Keratinocyte (primary cell): ENCODE data around the gene SELPLG. TPM values are rescaled to one million over a fixed set of nuclear protein-coding genes. Genes with fewer than 3 reads are reported as not detected.
"Not testable (repeated sequence)": the region's sequence is repeated elsewhere in the genome, so short reads cannot be mapped to it uniquely, and the experiment has no call there.

ENCODE experiments used
- DNase-seq: peaks from one replicate; pipeline ENCODE4 v3.0.0-alpha.2; 2011; ENCODE audit warnings: low read depth, missing footprints, low spot score
- FAIRE-seq: peaks from 2 replicates; lab custom pipeline; 2011; peaks lifted over from hg19 to GRCh38; lab: Jason Lieb, UNC
- H2AFZ ChIP-seq: 2 replicates; pipeline ENCODE4 v1.6.0; 2012; ENCODE audit warnings: low read length, control low read depth, inconsistent platforms; ENCODE audit not compliant: control insufficient read depth
- H3K27ac ChIP-seq: 2 replicates; pipeline ENCODE4 v1.5.1; 2011; ENCODE audit warnings: low read length; ENCODE audit not compliant: control insufficient read depth, insufficient read depth
- H3K27me3 ChIP-seq: 3 replicates; pipeline ENCODE4 v1.6.0; 2011; ENCODE audit warnings: low read length; ENCODE audit not compliant: control insufficient read depth, insufficient read depth; ENCODE audit errors: extremely low read depth
- H3K36me3 ChIP-seq, 2 experiments: 2 replicates in 1 of 2; 3 replicates in 1 of 2; pipeline ENCODE4 v1.5.1; 2011; ENCODE audit warnings: low read length in 2 of 2, mild to moderate bottlenecking in 1 of 2; ENCODE audit not compliant: control insufficient read depth in 2 of 2, insufficient read depth in 2 of 2; ENCODE audit errors: extremely low read depth in 1 of 2
- H3K4me1 ChIP-seq: 3 replicates; pipeline ENCODE4 v1.5.1; 2011; ENCODE audit warnings: low read length; ENCODE audit not compliant: control insufficient read depth, insufficient read depth; ENCODE audit errors: extremely low read depth
- H3K4me2 ChIP-seq: 3 replicates; pipeline ENCODE4 v1.6.0; 2011; ENCODE audit warnings: low read depth, low read length; ENCODE audit not compliant: control insufficient read depth, insufficient read depth; ENCODE audit errors: extremely low read depth
- H3K4me3 ChIP-seq, 3 experiments: fragments of 200-600 bp in 1 of 3; sonication (generic) in 1 of 3; 2 replicates in 2 of 3; 3 replicates in 1 of 3; pipeline ENCODE4 v1.5.1; 2011 to 2016; ENCODE audit warnings: low read length in 3 of 3, mild to moderate bottlenecking in 3 of 3, control low read depth in 2 of 3, inconsistent platforms in 1 of 3, low read depth in 1 of 3, mixed read lengths in 1 of 3, mixed run types in 1 of 3, moderate library complexity in 1 of 3; ENCODE audit not compliant: control insufficient read depth in 2 of 3, insufficient read depth in 2 of 3; ENCODE audit errors: extremely low read depth in 1 of 3
- H3K79me2 ChIP-seq: 2 replicates; pipeline ENCODE4 v1.6.0; 2012; ENCODE audit warnings: low read length; ENCODE audit not compliant: control insufficient read depth, insufficient read depth
- H3K9ac ChIP-seq: 3 replicates; pipeline ENCODE4 v1.6.0; 2011; ENCODE audit warnings: low read length; ENCODE audit not compliant: control insufficient read depth, insufficient read depth; ENCODE audit errors: extremely low read depth
- H3K9me1 ChIP-seq: 3 replicates; pipeline ENCODE4 v1.6.0; 2011; ENCODE audit warnings: low read length; ENCODE audit not compliant: control insufficient read depth, insufficient read depth; ENCODE audit errors: extremely low read depth
- H3K9me3 ChIP-seq: 2 replicates; pipeline ENCODE4 v1.5.1; 2012; ENCODE audit warnings: low read depth, low read length; ENCODE audit not compliant: control insufficient read depth
- H4K20me1 ChIP-seq: 3 replicates; pipeline ENCODE4 v1.6.0; 2011; ENCODE audit warnings: low read length; ENCODE audit not compliant: control insufficient read depth, insufficient read depth; ENCODE audit errors: extremely low read depth
- EZH2 ChIP-seq: IDR thresholded peaks from one replicate; pipeline ENCODE4 v1.6.1; 2012; ENCODE audit warnings: inconsistent platforms, mild to moderate bottlenecking, low read length, moderate library complexity
- dilution Hi-C: fragments of 300-500 bp; cut with MboI; formaldehyde crosslinking; loops from one replicate; pipeline ENCODE4 v1.7.0; 2020; ENCODE audit warnings: low sequenced_read_pairs; ENCODE audit not compliant: extremely low pct_ligation_motif_present
- polyA plus RNA-seq, 5 experiments: library from polyadenylated mRNA; depleted of rRNA in 3 of 5; stranded (reverse) in 3 of 5; stranded (forward) in 1 of 5; unstranded in 1 of 5; fragments of >200 nt; gene quantifications; 1 replicate in 1 of 5; 2 replicates in 3 of 5; 3 replicates in 1 of 5; pipeline versions ENCODE4 v1.2.1 to v1.2.3, GENCODE V29; 2011 to 2012; ENCODE audit warnings: missing spikeins in 2 of 5, low read depth in 1 of 5, low replicate concordance in 1 of 5
- TF ChIP-seq, protein P1 (sequence below), 3 experiments: IDR thresholded peaks in 1 of 3; conservative IDR thresholded peaks in 1 of 3; optimal IDR thresholded peaks in 1 of 3; 2 replicates in 2 of 3; 3 replicates in 1 of 3; pipeline versions ENCODE3 to v1.5.1; 2011; ENCODE audit warnings: low read length in 3 of 3, mild to moderate bottlenecking in 3 of 3, moderate library complexity in 2 of 3, control low read depth in 1 of 3, inconsistent platforms in 1 of 3; ENCODE audit not compliant: insufficient read depth in 2 of 3; ENCODE audit errors: extremely low read depth in 1 of 3

SELPLG gene
- polyA plus RNA-seq, 1 donor (not counting 4 experiments of a cell fraction or from before 2014, with no cell fraction given) = 0.80 TPM

DNA sequence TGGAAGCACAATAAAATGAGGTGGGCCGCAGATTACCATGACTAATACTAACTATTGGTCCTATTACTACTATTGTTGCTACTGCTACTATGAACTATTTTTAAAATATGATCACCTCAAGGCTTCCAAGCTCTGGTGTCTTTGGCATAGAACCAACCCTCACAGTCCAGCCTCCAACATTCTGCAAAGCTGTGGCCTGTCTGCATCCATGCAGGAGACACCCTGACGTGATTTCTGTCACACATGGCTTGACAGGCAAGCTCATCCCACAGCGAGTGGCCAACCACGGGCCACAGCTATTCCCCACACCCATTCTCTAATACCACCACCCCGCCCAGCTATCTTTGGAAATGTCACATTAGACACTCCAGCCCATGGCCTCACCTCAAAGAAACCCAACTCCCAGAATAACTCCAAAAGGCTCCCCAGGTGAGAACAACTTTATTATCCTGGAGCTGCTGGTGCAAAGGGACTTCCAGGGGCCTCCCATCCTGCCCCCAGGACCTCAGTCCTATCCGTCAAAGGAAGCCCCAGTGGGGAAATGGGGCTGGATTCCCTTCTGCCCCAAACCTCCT lies 56.9 kb downstream of the SELPLG start:
- no peaks in the 10 kb centered on the region for H3K4me1 ChIP-seq
- no peak overlapping the region for H2AFZ ChIP-seq
- peaks cover 7% of the 10 kb centered on the region for H3K27me3 ChIP-seq
- H3K4me3 ChIP-seq = no peak overlapping the region
- dilution Hi-C loops = no loop called here
- H3K9me1 ChIP-seq = no peaks in the 10 kb centered on the region
- H3K4me2 ChIP-seq = no peak overlapping the region
- DNase-seq = no peak
- H3K36me3 ChIP-seq = no peaks in the 10 kb centered on the region
- TF ChIP-seq, protein P1, sequence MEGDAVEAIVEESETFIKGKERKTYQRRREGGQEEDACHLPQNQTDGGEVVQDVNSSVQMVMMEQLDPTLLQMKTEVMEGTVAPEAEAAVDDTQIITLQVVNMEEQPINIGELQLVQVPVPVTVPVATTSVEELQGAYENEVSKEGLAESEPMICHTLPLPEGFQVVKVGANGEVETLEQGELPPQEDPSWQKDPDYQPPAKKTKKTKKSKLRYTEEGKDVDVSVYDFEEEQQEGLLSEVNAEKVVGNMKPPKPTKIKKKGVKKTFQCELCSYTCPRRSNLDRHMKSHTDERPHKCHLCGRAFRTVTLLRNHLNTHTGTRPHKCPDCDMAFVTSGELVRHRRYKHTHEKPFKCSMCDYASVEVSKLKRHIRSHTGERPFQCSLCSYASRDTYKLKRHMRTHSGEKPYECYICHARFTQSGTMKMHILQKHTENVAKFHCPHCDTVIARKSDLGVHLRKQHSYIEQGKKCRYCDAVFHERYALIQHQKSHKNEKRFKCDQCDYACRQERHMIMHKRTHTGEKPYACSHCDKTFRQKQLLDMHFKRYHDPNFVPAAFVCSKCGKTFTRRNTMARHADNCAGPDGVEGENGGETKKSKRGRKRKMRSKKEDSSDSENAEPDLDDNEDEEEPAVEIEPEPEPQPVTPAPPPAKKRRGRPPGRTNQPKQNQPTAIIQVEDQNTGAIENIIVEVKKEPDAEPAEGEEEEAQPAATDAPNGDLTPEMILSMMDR (optimal IDR thresholded peaks at IDR 0.05 in 1 of 3, IDR thresholded peaks at IDR 0.05 in 1 of 3, conservative IDR thresholded peaks at IDR 0.05 in 1 of 3; ENCODE audit: extremely low read depth in 1 of 3, insufficient read depth in 2 of 3, low read length in 3 of 3) = no peak
- no peak for TF ChIP-seq EZH2
- FAIRE-seq = no peak
- no peaks in the 10 kb centered on the region for H3K79me2 ChIP-seq
- H3K27ac ChIP-seq = no peak overlapping the region
- no peaks in the 10 kb centered on the region for H4K20me1 ChIP-seq
- H3K9me3 ChIP-seq = no peaks in the 10 kb centered on the region
- H3K9ac ChIP-seq = no peak overlapping the region

DNA sequence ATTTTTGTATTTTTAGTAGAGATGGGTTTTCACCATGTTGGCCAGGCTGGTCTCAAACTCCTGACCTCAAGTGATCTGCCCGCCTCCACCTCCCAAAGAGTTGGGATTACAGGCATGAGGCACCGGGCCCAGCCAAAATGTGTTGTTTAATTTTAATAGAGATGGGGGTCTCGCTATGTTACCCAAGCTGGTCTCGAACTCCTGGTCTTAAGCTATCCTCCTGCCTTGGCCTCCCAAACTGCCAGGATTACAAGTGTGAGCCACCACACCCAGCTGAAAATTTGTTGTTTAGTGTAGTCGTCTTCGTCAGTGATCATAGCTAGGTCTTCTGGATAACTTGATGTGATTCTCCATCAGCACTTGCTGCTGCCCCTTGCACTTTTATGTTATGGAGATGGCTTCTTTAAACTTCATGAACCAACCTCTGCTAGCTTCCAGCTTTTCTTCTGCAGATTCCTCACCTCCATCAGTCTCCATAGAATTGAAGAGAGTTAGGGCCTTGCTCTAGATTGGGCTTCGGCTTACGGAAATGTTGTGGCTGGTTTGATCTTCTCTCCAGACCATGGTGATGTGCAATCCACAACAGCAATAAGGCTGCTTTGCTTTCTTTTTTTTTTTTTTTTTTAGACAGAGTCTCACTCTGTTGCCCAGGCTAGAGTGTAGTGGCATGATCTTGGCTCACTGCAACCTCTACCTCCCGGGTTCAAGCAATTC lies 58.3 kb downstream of the SELPLG start:
- no peaks in the 10 kb centered on the region for H3K4me1 ChIP-seq
- no peaks in the 10 kb centered on the region for H3K9me3 ChIP-seq
- no peak overlapping the region for H3K27ac ChIP-seq
- peaks cover 7% of the 10 kb centered on the region for H3K27me3 ChIP-seq
- H4K20me1 ChIP-seq = no peaks in the 10 kb centered on the region
- no peaks in the 10 kb centered on the region for H3K36me3 ChIP-seq
- FAIRE-seq (no peak), DNase-seq (no peak)
- H3K9me1 ChIP-seq = no peaks in the 10 kb centered on the region
- H3K9ac ChIP-seq = no peak overlapping the region
- no peak overlapping the region for H3K4me3 ChIP-seq
- dilution Hi-C loops = no loop called here
- no peaks in the 10 kb centered on the region for H3K79me2 ChIP-seq
- TF ChIP-seq, protein P1 (optimal IDR thresholded peaks at IDR 0.05 in 1 of 3, IDR thresholded peaks at IDR 0.05 in 1 of 3, conservative IDR thresholded peaks at IDR 0.05 in 1 of 3; ENCODE audit: extremely low read depth in 1 of 3, insufficient read depth in 2 of 3, low read length in 3 of 3) = no peak
- TF ChIP-seq EZH2 = no peak
- no peak overlapping the region for H2AFZ ChIP-seq
- no peak overlapping the region for H3K4me2 ChIP-seq

DNA sequence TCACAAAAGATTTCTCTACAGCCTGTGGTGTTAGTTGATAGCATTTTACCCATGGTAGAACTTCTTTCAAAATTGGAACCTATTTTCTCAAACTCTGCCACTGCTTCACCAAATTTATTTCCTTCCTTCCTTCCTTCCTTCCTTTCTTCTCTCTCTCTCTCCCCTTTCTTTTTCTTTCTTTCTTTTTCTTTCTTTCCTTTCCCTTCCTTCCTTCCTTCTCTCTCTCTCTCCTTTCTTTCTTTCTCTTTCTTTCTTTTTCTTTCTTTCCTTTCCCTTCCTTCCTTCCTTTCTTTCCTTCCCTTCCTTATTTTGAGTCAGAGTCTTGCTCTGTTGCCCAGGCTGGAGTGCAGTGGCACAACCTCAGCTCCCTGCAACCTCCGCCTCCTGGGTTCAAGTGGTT lies 59.4 kb downstream of the SELPLG start:
- H2AFZ ChIP-seq, DNase-seq, H4K20me1 ChIP-seq, H3K9me1 ChIP-seq, H3K79me2 ChIP-seq, H3K4me2 ChIP-seq, dilution Hi-C loops, H3K4me3 ChIP-seq, H3K27me3 ChIP-seq, H3K9ac ChIP-seq, H3K36me3 ChIP-seq, FAIRE-seq, H3K27ac ChIP-seq, H3K4me1 ChIP-seq, H3K9me3 ChIP-seq: not testable (repeated sequence)
